ENCODE measurements around the gene UVRAG.

DNA sequence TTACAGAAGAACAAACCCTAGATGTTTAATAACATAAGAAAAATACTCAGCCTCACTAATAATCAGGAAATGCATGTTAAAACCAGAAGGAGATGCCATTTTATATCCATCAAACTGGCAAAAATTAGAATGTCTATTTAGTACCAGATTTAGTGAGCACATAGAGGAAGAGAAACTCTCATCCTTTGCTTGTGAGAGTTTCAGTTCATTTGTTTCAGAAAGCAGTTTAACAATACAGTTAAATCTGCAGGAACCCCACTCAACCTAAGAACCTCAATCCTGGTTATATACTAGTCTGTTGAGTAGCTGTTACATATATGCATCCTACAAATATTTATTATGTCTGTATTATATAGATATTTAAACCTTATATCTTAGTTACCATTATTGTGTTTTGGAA lies 218.7 kb downstream of the UVRAG start:
- TF ChIP-seq, protein P1, sequence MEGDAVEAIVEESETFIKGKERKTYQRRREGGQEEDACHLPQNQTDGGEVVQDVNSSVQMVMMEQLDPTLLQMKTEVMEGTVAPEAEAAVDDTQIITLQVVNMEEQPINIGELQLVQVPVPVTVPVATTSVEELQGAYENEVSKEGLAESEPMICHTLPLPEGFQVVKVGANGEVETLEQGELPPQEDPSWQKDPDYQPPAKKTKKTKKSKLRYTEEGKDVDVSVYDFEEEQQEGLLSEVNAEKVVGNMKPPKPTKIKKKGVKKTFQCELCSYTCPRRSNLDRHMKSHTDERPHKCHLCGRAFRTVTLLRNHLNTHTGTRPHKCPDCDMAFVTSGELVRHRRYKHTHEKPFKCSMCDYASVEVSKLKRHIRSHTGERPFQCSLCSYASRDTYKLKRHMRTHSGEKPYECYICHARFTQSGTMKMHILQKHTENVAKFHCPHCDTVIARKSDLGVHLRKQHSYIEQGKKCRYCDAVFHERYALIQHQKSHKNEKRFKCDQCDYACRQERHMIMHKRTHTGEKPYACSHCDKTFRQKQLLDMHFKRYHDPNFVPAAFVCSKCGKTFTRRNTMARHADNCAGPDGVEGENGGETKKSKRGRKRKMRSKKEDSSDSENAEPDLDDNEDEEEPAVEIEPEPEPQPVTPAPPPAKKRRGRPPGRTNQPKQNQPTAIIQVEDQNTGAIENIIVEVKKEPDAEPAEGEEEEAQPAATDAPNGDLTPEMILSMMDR (IDR thresholded peaks at IDR 0.05) = no peak
- no peak for TF ChIP-seq EZH2 (IDR thresholded peaks at IDR 0.05; ENCODE audit: borderline replicate concordance, insufficient read depth, low read depth, low read length, poor library complexity, severe bottlenecking)
